ENCODE data around the gene WWC2. TPM values are rescaled to one million over a fixed set of nuclear protein-coding genes. Genes with fewer than 3 reads are reported as not detected.
"Not testable (repeated sequence)": the region's sequence is repeated elsewhere in the genome, so short reads cannot be mapped to it uniquely, and the experiment has no call there.

The WWC2 gene
- total RNA-seq, 4 donors from 2014 or later = 4.5 to 10.7 (median 8.6) TPM

DNA sequence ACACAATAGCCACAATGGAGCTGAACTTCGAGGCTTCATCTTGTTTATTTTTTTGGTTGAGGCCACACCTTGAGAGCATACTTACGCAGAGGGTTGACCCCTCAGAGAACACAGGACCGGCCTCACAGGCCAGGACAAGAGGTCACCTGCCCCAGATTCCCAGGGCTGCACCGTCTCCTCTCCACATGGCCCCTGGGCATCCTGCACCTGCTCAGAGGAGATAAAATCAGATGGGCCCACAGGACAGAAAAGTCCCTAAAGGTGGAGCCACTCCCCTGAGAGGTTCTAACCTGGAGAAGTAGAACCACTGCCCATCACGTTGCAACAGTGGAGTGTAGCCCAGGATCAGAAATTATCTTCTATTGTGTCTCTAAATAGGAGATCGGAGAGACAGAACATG is 224.2 kb downstream of the WWC2 start:
- intact Hi-C loops (cut with DNase I; ENCODE audit: low total_unique reads) (no loop called here), in situ Hi-C loops (cut with MboI; ENCODE audit: low sequenced_read_pairs in 4 of 4) (loop anchor here in 1 of 4 donors (25.0 kb wide), 1 partner anchor 89 kb away; no protein-coding TSS in a partner anchor)
- Histone ChIP-seq H3K9me3 (no peaks in the 10 kb centered on the region), H3K4me1 (no peaks in the 10 kb centered on the region), H3K27ac (no peak overlapping the region), H3K36me3 (no peaks in the 10 kb centered on the region), H3K27me3 (no peaks in the 10 kb centered on the region), H3K4me3 (no peak overlapping the region)
- DNase-seq (no peak), ATAC-seq (no peak)
- TF ChIP-seq, protein P1, sequence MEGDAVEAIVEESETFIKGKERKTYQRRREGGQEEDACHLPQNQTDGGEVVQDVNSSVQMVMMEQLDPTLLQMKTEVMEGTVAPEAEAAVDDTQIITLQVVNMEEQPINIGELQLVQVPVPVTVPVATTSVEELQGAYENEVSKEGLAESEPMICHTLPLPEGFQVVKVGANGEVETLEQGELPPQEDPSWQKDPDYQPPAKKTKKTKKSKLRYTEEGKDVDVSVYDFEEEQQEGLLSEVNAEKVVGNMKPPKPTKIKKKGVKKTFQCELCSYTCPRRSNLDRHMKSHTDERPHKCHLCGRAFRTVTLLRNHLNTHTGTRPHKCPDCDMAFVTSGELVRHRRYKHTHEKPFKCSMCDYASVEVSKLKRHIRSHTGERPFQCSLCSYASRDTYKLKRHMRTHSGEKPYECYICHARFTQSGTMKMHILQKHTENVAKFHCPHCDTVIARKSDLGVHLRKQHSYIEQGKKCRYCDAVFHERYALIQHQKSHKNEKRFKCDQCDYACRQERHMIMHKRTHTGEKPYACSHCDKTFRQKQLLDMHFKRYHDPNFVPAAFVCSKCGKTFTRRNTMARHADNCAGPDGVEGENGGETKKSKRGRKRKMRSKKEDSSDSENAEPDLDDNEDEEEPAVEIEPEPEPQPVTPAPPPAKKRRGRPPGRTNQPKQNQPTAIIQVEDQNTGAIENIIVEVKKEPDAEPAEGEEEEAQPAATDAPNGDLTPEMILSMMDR (IDR thresholded peaks at IDR 0.05 in 4 of 5, conservative IDR thresholded peaks at IDR 0.05 in 1 of 5) = no peak
- no peak for TF ChIP-seq POLR2A (IDR thresholded peaks at IDR 0.05)

DNA sequence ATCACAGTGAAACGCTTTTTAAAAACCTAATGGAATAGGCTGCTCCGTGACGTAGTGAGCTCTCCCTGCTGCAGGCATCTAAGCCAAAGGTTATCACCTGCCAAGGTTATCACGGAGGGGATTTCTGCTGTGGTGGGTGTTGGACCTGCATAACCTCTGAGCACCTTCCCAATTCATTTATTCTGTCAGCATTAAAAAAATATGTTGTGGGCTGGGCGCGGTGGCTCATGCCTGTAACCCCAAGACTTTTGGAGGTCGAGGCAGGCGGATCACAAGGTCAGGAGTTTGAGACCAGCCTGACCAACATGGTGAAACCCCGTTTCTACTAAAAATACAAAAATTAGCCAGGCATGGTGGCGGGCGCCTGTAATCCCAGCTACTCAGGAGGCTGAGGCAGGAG is 225.0 kb downstream of the WWC2 start:
- DNase-seq; H3K4me1 ChIP-seq; H3K9me3 ChIP-seq; H3K27me3 ChIP-seq; H3K27ac ChIP-seq; ATAC-seq; intact Hi-C loops (cut with DNase I; ENCODE audit: low total_unique reads); H3K36me3 ChIP-seq; H3K4me3 ChIP-seq: not testable (repeated sequence)
- in situ Hi-C loops (cut with MboI; ENCODE audit: low sequenced_read_pairs in 4 of 4) = loop anchor here in 1 of 4 donors (25.0 kb wide), 1 partner anchor 88 kb away; no protein-coding TSS in a partner anchor

DNA sequence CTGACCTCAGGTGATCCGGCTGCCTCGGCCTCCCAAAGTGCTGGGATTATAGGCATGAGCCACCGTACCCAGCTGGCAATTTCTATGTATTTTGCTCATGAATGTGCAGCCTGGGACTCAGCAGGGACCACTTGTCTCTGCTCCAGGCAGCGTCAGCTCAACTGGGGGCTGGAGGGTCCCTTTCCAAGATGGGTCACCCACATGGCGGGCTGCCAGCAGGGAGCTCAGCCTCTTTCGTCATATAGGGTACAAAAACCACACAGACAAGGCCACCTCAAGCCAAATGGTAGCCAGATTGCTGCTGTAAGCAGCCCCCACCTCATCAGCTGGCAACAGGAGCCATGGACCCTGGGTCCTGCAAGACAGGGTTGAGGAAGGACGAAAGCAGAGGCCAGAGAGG is 225.6 kb downstream of the WWC2 start:
- DNase-seq (no peak), ATAC-seq (no peak)
- H3K9me3 ChIP-seq = no peaks in the 10 kb centered on the region
- H3K27ac ChIP-seq = no peak overlapping the region
- H3K27me3 ChIP-seq = no peaks in the 10 kb centered on the region
- TF ChIP-seq POLR2A (IDR thresholded peaks at IDR 0.05) = no peak
- TF ChIP-seq, protein P1 (IDR thresholded peaks at IDR 0.05 in 4 of 5, conservative IDR thresholded peaks at IDR 0.05 in 1 of 5) = no peak
- H3K4me3 ChIP-seq = no peak overlapping the region
- intact Hi-C loops (cut with DNase I; ENCODE audit: low total_unique reads) = no loop called here
- H3K4me1 ChIP-seq = no peaks in the 10 kb centered on the region
- in situ Hi-C loops (cut with MboI; ENCODE audit: low sequenced_read_pairs in 4 of 4) = loop anchor here in 1 of 4 donors (25.0 kb wide), 1 partner anchor 88 kb away; no protein-coding TSS in a partner anchor
- H3K36me3 ChIP-seq = no peaks in the 10 kb centered on the region

DNA sequence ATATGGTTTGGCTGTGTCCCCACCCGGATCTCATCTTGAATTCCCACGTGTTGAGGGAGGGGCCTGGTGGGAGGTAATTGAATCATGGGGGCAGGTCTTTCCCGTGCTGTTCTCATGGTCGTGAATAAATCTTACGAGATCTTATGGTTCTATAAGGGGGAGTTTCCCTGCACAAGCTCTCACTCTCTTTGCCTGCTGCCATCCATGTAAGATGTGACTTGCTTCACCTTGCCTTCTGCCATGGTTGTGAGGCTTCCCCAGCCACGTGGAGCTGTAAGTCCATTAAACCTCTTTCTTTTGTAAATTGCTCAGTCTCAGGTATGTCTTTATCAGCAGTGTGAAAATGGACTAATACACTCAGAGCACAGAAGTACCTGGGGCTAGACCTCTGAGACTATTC is 227.3 kb downstream of the WWC2 start:
- H3K27me3 ChIP-seq; H3K27ac ChIP-seq; ATAC-seq; intact Hi-C loops (cut with DNase I; ENCODE audit: low total_unique reads); H3K9me3 ChIP-seq; H3K4me1 ChIP-seq; in situ Hi-C loops (cut with MboI; ENCODE audit: low sequenced_read_pairs in 4 of 4); H3K4me3 ChIP-seq; DNase-seq; H3K36me3 ChIP-seq: not testable (repeated sequence)

DNA sequence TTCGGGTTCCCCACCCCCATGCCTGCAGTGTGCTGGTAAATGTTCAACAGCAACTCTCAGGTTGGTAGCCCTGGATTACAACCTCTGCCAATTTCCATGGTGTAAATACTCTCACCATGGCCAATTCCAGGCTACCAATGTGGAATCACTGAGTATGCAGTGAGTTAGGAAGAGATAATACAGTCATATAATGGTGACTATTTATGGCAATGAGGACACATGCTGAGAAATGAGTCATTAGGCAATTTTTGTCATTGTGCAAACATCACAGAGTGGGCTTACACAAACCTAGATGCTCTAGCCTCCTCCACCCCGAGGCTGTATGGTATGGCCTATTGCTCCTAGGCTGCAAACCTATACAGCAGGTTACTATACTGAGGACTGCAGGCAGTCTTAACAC is 227.8 kb downstream of the WWC2 start:
- Histone ChIP-seq H3K27ac (no peak overlapping the region), H3K9me3 (no peaks in the 10 kb centered on the region), H3K27me3 (no peaks in the 10 kb centered on the region), H3K4me1 (no peaks in the 10 kb centered on the region), H3K4me3 (no peak overlapping the region), H3K36me3 (no peaks in the 10 kb centered on the region)
- in situ Hi-C loops (cut with MboI; ENCODE audit: low sequenced_read_pairs in 4 of 4) = no loop called here
- ATAC-seq (no peak), DNase-seq (no peak)
- no peak for TF ChIP-seq POLR2A (IDR thresholded peaks at IDR 0.05)
- TF ChIP-seq, protein P1 (IDR thresholded peaks at IDR 0.05 in 4 of 5, conservative IDR thresholded peaks at IDR 0.05 in 1 of 5) = no peak
- intact Hi-C loops (cut with DNase I; ENCODE audit: low total_unique reads) = no loop called here

DNA sequence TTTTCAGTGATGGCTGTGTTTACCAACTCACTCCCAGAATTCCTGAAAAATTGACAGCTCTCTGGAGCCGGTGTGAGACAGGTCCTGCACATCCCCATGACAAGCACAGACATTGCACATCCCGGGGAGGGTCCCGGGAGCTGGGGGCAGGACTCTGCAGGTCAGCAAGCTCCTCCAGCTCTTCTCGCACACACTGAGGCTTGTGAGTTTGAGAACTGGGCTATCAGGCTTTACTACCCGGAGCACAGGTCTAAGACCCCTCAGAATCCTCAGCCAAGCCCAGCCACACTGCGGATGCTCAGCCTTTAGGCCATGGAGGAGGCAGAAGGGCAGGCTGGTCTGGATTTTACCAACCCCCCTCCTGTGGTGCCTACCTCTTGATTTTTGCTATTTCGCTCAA is 228.8 kb downstream of the WWC2 start:
- Histone ChIP-seq H3K4me3 (no peak overlapping the region), H3K27ac (no peak overlapping the region), H3K9me3 (no peaks in the 10 kb centered on the region), H3K4me1 (no peaks in the 10 kb centered on the region), H3K36me3 (no peaks in the 10 kb centered on the region), H3K27me3 (no peaks in the 10 kb centered on the region)
- ATAC-seq (no peak), DNase-seq (no peak)
- TF ChIP-seq, protein P1 (IDR thresholded peaks at IDR 0.05 in 4 of 5, conservative IDR thresholded peaks at IDR 0.05 in 1 of 5) = no peak
- no peak for TF ChIP-seq POLR2A (IDR thresholded peaks at IDR 0.05)
- intact Hi-C loops (cut with DNase I; ENCODE audit: low total_unique reads) (no loop called here), in situ Hi-C loops (cut with MboI; ENCODE audit: low sequenced_read_pairs in 4 of 4) (no loop called here)

Data from gastrocnemius medialis (tissue), 4 donors.